Activated CD4-positive, alpha-beta T cell treated with anti-CD3 and anti-CD28 coated beads, Interleukin-2, amount 10 ng/mL, durations not matched to agents 24 days and 14 days (primary cell): ENCODE measurements around the gene PLPP4. TPM values are rescaled to one million over a fixed set of nuclear protein-coding genes. Genes with fewer than 3 reads are reported as not detected.

Experiments
- DNase-seq: peaks from one replicate; pipeline ENCODE4 v3.0.0; 2022
- H3K27ac Mint-ChIP-seq: one replicate; pipeline ENCODE4 v1.8.0; 2022; ENCODE audit warnings: mild to moderate bottlenecking, mixed read lengths
- H3K27me3 Mint-ChIP-seq: one replicate; pipeline ENCODE4 v1.8.0; 2022; ENCODE audit warnings: mixed read lengths
- H3K36me3 Mint-ChIP-seq: one replicate; pipeline ENCODE4 v1.8.0; 2022; ENCODE audit warnings: low read depth, mild to moderate bottlenecking, mixed read lengths
- H3K4me1 Mint-ChIP-seq: one replicate; pipeline ENCODE4 v1.8.0; 2021; ENCODE audit warnings: mixed read lengths
- H3K4me3 Mint-ChIP-seq: one replicate; pipeline ENCODE4 v1.8.0; 2022; ENCODE audit warnings: mild to moderate bottlenecking, moderate library complexity, mixed read lengths
- H3K9me3 Mint-ChIP-seq: one replicate; pipeline ENCODE4 v1.8.0; 2021; ENCODE audit warnings: mixed read lengths
- intact Hi-C: fragments of 100-400 bp; cut with micrococcal nuclease; formaldehyde crosslinking; loops from one replicate; pipeline ENCODE4 v1.15.1; 2023
- total RNA-seq: library from RNA; stranded (reverse); gene quantifications from 2 replicates; pipeline ENCODE4 v1.2.3, GENCODE V29; 2022

The PLPP4 gene
- total RNA-seq, result not detected in 2 replicates

DNA sequence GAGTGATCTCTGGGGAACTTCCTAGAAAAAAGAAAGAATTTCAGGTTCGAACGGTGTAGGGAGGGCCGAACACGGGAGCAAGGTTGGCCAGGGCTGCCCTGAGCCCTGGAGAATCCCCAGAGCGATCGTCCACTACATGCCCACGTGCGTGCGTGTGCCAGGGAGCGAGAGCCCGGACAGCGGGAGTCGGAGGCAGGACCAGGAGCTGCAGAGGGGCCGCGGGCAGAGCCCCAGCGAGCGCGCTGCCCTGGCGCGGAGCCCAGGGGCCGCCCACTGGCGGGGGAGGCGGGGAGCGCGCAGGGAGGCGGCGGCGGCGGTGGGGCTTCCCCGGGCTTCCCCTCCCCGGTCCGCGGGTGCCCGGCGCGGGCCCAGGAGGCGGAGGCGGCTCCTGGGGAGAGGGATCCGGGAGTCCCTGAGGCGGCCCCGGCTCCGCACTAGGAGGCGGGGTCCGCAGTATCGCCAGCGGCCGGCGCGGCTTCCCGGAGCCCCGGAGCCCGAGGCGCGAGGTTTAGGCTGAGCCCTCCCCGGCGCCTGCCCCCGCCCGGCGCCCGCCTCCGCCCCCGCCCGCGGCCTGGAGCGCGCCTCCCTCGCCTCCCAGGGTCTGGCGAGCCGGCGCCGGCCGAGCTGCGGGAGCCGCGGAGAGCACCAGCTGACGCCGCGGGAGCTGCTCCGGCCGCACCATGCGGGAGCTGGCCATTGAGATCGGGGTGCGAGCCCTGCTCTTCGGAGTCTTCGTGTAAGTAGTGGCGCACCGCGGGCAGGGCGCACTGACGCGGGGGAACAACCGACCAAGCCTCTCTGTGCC, at the start of gene PLPP4:
TSS of gene PLPP4 (plus strand) at position 602 of the 805 bp plus-strand sequence. CDS start at position 681, 79 bp downstream.
- peak within 1 kb of the TSS; percentile 43 for H3K4me3 Mint-ChIP-seq
- no peaks in the 10 kb centered on the region for H3K9me3 Mint-ChIP-seq

GRCh38 chr10:120409816-120410215, 47.2 kb upstream of the PLPP4 start:
- Mint-ChIP-seq H3K36me3 (no peaks in the 10 kb centered on the region), H3K4me3 (no peak overlapping the region), H3K4me1 (no peaks in the 10 kb centered on the region), H3K27me3 (no peaks in the 10 kb centered on the region), H3K9me3 (no peaks in the 10 kb centered on the region), H3K27ac (no peak overlapping the region)
- intact Hi-C loops, result no loop called here
- no peak for DNase-seq

More for the DNA sequence above, at the start of gene PLPP4:
- Mint-ChIP-seq H3K36me3 (no peaks in the 10 kb centered on the region), H3K27me3 (peaks cover 34% of the 10 kb centered on the region), H3K27ac (no peak within 1 kb of the TSS), H3K4me1 (no peaks in the 10 kb centered on the region)
- peak; percentile 49 for DNase-seq
- intact Hi-C loops, result no loop called here

GRCh38 chr10:120414946-120415345, 42.1 kb upstream of the PLPP4 start:
- H3K4me3 Mint-ChIP-seq, result no peak overlapping the region
- intact Hi-C loops, result no loop called here
- H3K27me3 Mint-ChIP-seq, result peaks cover 3% of the 10 kb centered on the region
- H3K27ac Mint-ChIP-seq, result no peak overlapping the region
- H3K9me3 Mint-ChIP-seq, result no peaks in the 10 kb centered on the region
- no peaks in the 10 kb centered on the region for H3K4me1 Mint-ChIP-seq
- no peaks in the 10 kb centered on the region for H3K36me3 Mint-ChIP-seq
- DNase-seq, result no peak

DNA sequence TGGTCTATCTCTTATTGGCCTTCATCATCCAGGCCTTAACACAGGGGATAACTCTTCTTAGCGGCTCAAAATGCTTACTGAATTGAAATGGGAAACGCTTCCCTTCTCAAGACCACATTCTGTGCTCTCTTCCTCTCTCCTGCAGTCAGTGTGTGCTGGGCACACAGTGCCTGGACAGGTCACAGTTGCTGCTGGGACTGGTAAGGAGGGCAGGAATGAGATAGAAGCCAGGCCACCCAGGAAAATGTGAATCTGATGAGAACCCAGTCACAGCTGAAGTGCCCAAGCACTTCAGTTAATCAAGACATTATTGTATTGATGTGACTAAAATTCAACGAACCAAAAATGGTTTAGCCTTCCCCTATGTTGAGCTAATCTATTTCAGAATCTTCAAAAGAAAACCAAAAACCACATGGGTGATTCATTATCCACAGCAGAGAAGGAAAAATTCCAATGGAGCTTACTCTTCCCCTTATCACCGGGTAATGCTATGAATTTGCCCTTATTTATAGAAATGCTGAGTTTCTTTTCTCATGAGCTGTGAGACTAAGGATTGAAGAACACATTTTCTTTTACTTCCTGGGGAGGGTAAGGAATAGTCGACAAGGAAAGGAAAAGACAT, 41.2 kb upstream of the PLPP4 start:
- intact Hi-C loops, result no loop called here
- H3K4me3 Mint-ChIP-seq, result no peak overlapping the region

GRCh38 chr10:120420421-120420820, 36.6 kb upstream of the PLPP4 start:
- Mint-ChIP-seq H3K27ac (no peak overlapping the region), H3K4me1 (no peaks in the 10 kb centered on the region), H3K27me3 (peaks cover 3% of the 10 kb centered on the region)

More for the DNA sequence above, 41.2 kb upstream of the PLPP4 start:
- Mint-ChIP-seq H3K36me3 (no peaks in the 10 kb centered on the region), H3K9me3 (no peaks in the 10 kb centered on the region), H3K27me3 (peaks cover 3% of the 10 kb centered on the region), H3K4me1 (no peaks in the 10 kb centered on the region), H3K27ac (no peak overlapping the region)
- DNase-seq, result no peak

DNA sequence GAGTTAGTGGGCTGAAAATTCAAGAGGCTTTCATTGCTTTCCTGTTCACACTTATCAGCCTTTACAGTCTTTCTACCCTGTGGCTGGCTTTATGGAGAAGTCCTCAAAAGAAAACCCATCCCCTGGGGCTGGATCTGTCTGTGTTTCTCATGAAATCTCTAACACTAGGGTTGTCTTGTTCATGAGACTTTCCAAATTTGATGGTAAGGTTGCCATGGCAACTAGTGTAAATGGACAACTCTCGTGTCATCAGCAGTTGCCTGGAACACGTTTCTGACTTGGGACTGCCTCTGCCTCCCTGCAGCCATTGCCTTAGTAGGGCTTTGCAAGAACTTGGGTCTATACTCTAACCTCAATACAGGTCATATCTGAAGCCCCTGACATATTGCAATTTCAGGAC, 35.8 kb upstream of the PLPP4 start:
- no peak for DNase-seq
- Mint-ChIP-seq H3K9me3 (no peaks in the 10 kb centered on the region), H3K27ac (no peak overlapping the region), H3K27me3 (peaks cover 1% of the 10 kb centered on the region), H3K36me3 (no peaks in the 10 kb centered on the region), H3K4me3 (no peak overlapping the region), H3K4me1 (no peaks in the 10 kb centered on the region)
- intact Hi-C loops, result no loop called here

More at GRCh38 chr10:120420421-120420820, 36.6 kb upstream of the PLPP4 start:
- H3K4me3 Mint-ChIP-seq, result no peak overlapping the region
- no peak for DNase-seq
- H3K36me3 Mint-ChIP-seq, result no peaks in the 10 kb centered on the region
- intact Hi-C loops, result no loop called here
- H3K9me3 Mint-ChIP-seq, result no peaks in the 10 kb centered on the region

DNA sequence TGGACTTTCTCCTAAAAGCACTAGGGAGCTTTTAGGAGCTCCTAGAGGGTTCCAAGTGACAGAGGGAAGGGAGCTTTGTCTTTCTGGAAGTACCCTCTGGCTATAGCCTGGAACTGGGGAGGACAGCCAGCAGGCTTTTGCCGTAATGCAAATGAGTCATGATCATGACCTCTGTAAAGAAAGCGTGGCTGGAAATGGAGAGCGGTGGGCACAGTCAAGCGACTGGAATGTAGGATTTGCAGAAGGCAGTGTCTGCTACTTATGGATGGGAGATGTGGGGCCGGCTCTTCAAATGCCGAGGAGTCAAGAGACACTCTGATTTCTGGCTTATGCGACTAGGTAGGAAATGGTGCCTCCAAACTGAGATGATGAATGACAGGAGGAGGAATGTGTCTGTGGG, 34.6 kb upstream of the PLPP4 start:
- Mint-ChIP-seq H3K27ac (no peak overlapping the region), H3K4me1 (no peaks in the 10 kb centered on the region), H3K36me3 (no peaks in the 10 kb centered on the region), H3K9me3 (no peaks in the 10 kb centered on the region), H3K4me3 (no peak overlapping the region), H3K27me3 (no peaks in the 10 kb centered on the region)
- no peak for DNase-seq
- intact Hi-C loops, result loop anchor here (2.0 kb wide), 1 partner anchor 312 kb away; no protein-coding TSS in a partner anchor

- intact Hi-C loops, result loop anchor here (2.0 kb wide), 1 partner anchor 311 kb away; no protein-coding TSS in a partner anchor
- Mint-ChIP-seq H3K4me1 (no peaks in the 10 kb centered on the region), H3K27me3 (no peaks in the 10 kb centered on the region), H3K36me3 (no peaks in the 10 kb centered on the region), H3K9me3 (no peaks in the 10 kb centered on the region), H3K27ac (no peak overlapping the region), H3K4me3 (no peak overlapping the region)
- DNase-seq, result peak; percentile 69
Measured at GRCh38 chr10:120423431-120424197, 33.4 kb upstream of the PLPP4 start.

DNA sequence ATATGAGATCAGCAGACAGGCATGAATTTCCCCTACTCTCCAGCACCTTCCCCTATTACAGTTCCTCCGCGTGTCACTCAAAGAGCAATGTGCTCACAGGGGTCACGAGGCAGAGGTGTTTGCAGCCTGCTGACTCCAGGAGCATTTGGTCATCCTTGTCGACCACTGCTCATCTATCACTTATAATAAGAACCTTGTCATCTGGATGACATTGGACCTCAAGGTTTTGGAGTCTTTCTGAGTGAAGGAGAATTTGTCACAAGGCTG, 32.9 kb upstream of the PLPP4 start:
- no peaks in the 10 kb centered on the region for H3K36me3 Mint-ChIP-seq
- H3K4me3 Mint-ChIP-seq, result no peak overlapping the region
- H3K9me3 Mint-ChIP-seq, result no peaks in the 10 kb centered on the region
- no peaks in the 10 kb centered on the region for H3K4me1 Mint-ChIP-seq
- H3K27ac Mint-ChIP-seq, result no peak overlapping the region
- no peaks in the 10 kb centered on the region for H3K27me3 Mint-ChIP-seq
- no peak for DNase-seq
- intact Hi-C loops, result no loop called here

DNA sequence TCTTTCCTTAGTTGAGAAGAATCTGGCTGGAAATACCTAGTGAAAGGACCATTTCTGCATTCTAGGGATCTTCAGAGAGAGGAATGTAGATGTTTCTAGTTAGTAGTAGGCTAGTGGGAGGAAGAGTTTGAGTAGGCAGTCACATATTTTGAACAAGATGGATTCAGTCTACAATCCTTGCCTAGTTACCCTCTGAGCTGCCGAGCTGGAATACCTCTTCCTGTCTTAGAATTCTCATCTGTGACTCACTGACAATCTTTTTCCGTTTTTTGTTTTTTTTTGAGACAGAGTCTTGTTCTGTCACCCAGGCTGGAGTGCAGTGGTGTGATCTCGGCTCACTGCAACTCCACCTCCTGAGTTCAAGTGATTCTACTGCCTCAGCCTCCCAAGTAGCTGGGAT, 30.7 kb upstream of the PLPP4 start:
- no peak for DNase-seq
- H3K4me3 Mint-ChIP-seq, result no peak overlapping the region
- no peak overlapping the region for H3K27ac Mint-ChIP-seq
- no peaks in the 10 kb centered on the region for H3K4me1 Mint-ChIP-seq
- H3K27me3 Mint-ChIP-seq, result peaks cover 9% of the 10 kb centered on the region
- no peaks in the 10 kb centered on the region for H3K36me3 Mint-ChIP-seq
- no peaks in the 10 kb centered on the region for H3K9me3 Mint-ChIP-seq
- intact Hi-C loops, result no loop called here

- Mint-ChIP-seq H3K27me3 (peaks cover 20% of the 10 kb centered on the region), H3K27ac (no peak overlapping the region), H3K9me3 (no peaks in the 10 kb centered on the region), H3K4me1 (no peaks in the 10 kb centered on the region), H3K4me3 (no peak overlapping the region), H3K36me3 (no peaks in the 10 kb centered on the region)
- no peak for DNase-seq
- intact Hi-C loops, result no loop called here
Measured at GRCh38 chr10:120428754-120429153, 28.3 kb upstream of the PLPP4 start.

- H3K4me1 Mint-ChIP-seq, result no peaks in the 10 kb centered on the region
- no peak overlapping the region for H3K27ac Mint-ChIP-seq
- no peak overlapping the region for H3K4me3 Mint-ChIP-seq
- H3K9me3 Mint-ChIP-seq, result no peaks in the 10 kb centered on the region
- intact Hi-C loops, result no loop called here
- DNase-seq, result no peak
- no peaks in the 10 kb centered on the region for H3K36me3 Mint-ChIP-seq
- peaks cover 20% of the 10 kb centered on the region for H3K27me3 Mint-ChIP-seq
Measured at GRCh38 chr10:120429395-120429794, 27.6 kb upstream of the PLPP4 start.

DNA sequence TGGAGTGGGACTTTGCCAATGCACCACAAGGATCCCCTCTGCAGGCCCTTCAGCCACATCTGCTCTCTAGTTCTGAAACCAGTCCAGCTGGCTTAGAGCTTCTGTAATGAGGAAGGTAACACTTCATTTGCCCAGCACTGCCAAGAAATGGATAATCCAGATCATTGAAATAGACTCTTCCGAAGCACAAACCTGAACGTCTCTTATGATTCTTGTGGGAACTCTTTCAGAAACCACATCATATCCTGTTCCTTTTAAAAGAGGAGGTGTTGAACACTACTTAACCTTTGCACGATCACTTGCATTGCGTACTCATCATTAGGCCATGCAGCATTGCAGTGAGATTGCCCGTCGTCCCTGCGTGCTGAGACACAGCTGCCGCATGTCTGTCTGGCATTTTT, 25.8 kb upstream of the PLPP4 start:
- Mint-ChIP-seq H3K9me3 (no peaks in the 10 kb centered on the region), H3K27ac (no peak overlapping the region), H3K4me1 (no peaks in the 10 kb centered on the region), H3K4me3 (no peak overlapping the region), H3K27me3 (peaks cover 20% of the 10 kb centered on the region), H3K36me3 (no peaks in the 10 kb centered on the region)
- DNase-seq, result no peak
- intact Hi-C loops, result no loop called here

DNA sequence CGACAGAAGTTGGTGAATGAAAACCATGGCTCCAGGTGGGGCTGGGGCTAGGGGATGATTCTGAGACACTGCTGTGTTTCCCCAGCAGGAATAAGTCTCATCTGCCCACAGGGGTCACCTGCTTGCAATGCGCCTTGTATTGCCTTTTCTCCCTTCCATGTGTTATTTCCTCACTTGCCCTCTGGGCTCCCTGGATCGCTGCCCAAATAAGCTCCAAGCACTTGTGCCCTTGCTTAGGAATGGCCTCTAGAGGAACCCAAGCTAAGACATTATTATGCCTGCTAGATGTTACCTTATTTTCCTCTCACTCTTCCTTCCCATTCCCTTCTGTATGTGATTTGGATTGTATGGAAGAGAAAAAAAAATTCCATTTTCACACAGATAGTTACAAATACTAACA, 24.8 kb upstream of the PLPP4 start:
- DNase-seq, result no peak
- Mint-ChIP-seq H3K27ac (no peak overlapping the region), H3K9me3 (no peaks in the 10 kb centered on the region), H3K36me3 (no peaks in the 10 kb centered on the region), H3K4me3 (no peak overlapping the region), H3K27me3 (peaks cover 20% of the 10 kb centered on the region), H3K4me1 (no peaks in the 10 kb centered on the region)
- intact Hi-C loops, result no loop called here
